HG02840 (cell line): ENCODE results near the gene TALDO1.

Experiments
- ATAC-seq: cut with Tn5 transposase; IDR thresholded peaks from one replicate; pipeline ENCODE4 v1.9.1; 2021; ENCODE audit warnings: mild to moderate bottlenecking, moderate library complexity, moderate number of reproducible peaks; ENCODE audit not compliant: unreplicated experiment, low FRiP score

The TALDO1 gene

DNA sequence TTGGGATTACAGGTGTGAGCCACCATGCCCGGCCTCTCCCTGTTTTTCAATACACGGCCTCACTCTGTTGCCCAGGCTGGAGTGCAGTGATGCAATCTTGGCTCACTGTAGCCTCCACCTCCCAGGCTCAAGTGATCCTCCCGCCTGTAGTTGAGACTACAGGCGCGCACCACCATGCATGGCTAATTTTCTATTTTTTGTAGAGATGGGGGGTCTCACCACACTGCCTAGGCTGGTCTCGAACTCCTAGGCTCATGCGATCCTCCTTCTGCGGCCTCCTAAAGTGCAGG lies 18.5 kb downstream of the TALDO1 start:
- no peak for ATAC-seq

DNA sequence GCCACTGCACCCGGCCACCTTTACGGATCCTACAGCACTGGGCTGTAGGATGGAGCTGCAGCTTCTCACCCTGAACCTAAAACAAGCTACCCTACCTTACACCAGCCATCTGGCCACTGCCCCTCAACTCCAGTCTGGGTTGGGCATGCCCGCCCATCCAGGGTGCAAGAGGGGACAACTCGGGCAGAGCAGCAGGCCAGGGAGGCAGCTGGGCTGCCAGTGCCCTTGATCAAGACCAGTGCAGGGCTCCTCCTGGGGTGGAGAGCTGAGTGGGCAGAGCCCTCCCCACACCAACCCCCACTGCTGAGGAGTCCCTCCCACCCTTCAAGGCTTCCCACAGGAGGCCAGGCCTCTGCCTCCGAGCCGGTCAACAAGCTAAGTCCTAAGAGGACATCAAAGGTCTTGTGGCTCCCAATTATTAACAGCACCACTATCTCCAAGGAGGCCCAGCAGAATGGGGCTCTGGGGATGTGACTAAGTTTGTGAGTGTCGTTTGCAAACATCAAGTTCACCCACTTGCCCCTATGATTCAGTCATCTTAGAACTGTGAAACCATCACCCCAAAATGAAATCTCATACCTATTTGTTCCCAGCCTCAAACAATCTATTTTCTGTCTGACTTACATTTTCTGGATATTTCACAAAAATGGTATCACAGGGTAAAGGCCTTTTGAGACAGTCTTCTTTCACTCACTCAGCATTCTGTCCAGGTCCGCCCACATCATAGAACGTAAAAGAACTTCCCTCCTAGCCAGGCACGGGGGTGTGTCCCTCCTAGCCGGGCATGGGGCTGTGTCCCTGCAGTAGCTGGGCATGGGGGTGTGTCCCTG lies 19.1 kb downstream of the TALDO1 start:
- no peak for ATAC-seq

DNA sequence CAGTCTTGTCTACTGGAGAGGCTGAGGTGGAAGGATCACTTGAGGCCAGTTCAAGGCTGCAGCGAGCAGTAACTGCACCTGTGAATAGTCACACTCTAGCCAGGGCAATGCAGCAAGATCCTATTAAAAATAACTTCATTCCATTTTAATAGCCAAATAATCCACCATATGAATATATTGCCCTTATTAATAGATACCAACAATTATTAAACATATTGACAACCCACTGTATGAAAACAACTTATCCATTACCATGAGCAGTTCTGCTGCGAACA lies 19.6 kb downstream of the TALDO1 start:
- no peak for ATAC-seq

DNA sequence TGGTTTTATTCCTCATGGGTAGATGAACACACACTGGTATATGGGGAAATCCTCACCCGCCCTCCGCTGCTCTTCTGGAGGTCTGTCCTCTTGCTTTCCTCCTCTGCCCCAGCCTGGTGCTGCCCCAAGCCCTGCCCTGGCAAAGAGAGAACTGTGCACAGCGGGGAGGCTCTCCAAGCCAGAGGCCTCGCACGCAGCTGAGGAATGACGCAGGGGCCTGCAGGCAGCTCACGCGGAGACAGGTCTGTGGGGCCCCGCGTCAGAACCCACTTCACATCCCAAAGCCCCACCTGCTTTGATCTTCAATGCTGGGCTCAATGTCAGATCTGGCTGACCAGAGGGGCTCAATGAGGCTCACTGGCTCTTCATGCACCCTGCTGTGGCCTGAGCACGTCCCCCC lies 20.0 kb downstream of the TALDO1 start:
- ATAC-seq = no peak

DNA sequence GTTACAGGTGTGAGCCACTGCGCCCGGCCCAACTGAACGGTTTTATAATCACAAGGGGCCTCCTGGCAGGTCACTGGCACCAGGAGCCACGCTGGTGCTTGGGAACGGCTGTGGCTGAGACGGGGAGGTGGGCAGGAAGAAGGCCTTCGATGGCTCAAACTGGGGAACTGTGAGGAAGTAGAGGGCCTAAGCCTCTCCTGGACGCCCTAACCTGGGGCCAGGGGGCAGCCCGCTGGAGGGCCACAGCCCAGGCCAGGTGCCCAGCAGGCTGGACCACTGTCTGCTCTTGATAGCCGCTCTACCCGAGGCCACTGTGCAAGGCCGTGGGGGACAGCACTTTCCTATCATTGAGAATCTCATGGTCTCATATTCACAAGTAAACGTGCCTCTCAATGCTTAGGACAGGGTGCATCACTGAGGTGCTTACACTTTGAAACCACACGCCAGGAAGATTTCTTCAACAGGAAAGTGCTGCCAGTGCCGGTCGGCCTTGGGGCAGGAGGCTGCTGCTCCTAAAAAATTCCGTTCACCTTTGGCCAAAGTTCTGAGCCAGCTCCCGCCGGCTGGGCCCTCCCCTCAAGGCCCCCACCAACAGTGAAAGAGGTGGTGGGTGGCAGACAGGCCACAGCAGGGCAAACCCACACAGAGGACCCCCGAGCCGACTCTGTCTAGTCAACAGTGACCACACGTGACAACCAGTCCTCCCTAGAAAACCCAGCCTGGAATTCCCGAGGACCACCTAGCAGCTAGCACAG lies 22.8 kb downstream of the TALDO1 start:
- no peak for ATAC-seq

DNA sequence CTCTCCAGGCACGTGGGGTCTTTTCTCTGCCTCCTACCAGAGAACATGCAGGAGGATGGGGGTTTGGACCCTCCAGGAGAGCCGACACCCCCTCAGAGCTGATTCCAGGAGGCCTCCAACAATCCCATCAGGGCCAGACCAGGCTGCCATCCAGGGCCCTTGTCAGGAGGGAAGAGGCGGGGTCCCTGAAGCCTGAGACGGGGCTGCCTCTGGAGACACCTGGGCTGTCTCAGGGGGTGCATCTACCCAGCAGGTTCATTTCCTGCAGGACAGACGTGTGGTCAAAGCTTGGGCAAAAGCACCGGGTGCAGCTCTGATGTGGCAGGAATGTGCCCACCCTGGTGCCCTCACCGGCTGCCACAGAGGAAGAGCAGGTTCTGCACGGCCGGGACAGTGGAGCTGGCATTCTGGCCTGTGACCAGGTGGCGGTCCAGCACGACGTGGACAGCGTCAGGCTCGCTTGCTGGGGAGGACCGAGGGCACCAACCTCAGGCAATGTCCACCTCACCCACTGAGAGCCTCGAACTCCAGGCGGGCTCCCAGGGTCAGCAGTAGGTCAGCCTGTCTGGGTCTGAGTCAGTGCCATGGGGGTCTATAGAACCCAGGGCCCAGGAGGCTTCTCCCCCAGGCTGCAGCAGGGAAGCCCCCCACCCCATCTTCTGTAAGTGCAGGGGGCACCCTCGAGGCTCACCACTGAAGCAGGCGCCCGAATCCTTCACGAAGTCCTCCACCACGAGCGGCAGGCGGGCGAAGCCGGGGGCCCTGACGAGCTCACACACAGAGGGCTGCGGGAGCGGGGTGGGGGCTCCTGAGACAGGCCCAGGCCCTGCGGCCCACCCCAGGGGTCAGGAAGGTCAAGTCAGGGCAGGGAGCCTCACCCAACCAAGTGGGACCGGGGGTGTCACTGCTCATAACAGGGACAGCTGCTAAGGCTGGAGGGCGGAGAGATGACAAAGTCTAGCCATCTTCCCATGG lies 23.7 kb downstream of the TALDO1 start:
- no peak for ATAC-seq

DNA sequence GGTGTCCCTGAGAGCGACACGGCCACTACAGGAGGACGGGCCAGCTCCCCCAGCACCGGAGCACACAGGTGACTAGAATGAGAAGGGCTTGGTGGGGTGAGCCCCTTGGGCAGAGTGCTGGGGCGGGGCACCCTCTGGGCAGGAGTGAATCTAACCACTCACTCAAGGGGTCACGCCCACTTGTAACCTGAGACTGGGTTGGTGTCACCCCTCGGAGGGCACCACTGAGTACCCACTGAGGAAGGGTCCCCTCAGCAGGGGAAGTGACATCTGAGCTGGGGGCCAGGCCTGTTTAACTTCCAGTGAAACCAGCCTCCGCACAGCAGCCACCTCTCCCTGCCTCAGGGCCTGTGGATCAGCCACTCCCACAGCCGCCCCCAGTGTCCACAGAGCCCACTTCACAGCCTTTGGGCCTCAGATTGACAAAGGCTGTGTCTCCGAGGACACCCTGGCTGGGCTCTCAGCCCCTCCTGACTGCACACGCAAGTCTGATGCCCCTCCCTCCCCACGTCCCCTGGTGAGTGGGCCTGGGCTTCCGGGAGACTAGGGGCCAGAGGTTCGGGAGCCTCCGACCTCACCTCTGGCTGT lies 24.4 kb downstream of the TALDO1 start:
- ATAC-seq = no peak

DNA sequence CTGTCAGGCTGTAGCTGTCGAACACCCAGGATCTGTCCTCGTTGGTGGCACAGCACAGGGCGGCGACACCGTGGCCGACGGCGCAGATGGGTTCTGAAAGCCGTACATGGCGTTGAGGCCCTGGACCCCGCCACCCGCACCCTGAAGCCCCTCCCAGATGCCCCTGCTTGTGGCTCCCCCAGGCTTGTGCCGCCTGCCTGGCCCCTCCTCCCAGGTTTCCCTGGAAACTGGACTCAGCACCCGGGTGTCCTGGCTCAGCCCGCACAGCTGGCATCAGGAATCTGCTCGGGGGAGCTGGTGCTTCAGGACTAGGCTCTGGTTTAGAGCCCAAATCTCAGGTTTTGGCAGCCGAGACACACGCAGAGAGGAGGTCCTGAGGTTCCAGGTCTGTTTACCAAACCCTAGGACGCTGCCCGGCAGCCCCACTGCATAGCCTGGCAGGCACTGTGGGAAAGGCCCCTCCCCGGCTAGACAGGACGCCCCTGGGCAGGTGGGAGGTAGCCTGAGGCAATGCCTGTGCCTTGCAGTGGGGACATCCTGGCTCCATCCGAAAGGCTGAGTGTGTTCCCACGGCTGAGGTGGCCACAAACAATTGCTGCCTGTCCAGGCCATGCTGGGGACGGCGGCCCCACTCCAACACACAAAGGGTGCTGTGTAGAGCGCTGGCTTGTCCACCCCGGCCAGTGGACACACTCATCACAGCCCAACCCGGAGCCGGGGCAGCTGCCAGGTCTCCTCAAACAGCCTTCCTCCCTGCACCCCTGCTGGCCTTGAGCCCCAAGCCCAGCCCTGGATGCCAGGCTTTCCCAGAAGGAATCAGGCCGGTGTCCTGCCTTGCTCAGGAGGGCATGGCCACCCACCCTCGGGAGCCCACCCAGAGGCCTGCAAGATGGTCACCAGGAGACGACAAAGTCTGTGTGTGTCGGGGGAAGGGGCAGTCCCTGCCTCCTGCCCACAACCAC lies 25.4 kb downstream of the TALDO1 start:
- ATAC-seq = no peak

DNA sequence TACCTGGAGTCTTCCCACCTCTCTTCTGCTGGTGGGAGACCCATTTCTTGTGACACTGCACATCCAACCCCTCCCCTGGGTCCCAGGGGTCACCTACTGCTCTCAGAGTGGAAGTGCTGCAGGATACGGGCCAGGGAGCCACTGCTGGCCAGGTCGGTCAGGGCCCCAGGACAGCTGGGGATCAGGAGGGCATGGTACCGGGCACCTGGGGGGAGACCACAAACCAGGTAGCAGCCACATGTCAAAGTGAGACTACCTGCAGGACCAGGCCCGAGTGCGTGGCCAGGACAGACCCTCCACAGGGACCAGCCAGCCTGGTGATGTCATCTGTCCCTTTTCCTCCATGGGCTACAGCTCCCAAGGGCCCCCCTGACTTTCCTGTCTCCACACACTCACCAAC lies 26.2 kb downstream of the TALDO1 start:
- no peak for ATAC-seq

DNA sequence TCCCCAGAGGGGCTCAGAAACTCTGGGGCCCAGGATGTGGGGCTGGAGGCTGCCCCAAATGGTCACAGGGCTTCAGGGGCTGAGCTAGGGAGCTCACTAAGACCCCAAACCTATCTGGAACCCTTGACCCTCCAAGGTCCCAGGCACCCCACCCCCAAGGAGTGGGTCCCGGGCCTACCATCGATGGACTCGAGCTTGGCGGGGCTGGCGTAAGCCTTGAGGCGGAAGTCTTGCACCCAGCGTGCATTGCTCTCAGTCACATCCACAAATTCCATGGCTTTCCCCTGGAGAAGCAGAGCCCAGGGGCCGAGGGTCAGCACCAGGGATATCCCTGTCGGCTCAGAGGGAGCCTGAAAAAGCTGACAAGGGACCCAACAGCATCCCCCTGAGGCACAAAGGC lies 26.6 kb downstream of the TALDO1 start:
- no peak for ATAC-seq

DNA sequence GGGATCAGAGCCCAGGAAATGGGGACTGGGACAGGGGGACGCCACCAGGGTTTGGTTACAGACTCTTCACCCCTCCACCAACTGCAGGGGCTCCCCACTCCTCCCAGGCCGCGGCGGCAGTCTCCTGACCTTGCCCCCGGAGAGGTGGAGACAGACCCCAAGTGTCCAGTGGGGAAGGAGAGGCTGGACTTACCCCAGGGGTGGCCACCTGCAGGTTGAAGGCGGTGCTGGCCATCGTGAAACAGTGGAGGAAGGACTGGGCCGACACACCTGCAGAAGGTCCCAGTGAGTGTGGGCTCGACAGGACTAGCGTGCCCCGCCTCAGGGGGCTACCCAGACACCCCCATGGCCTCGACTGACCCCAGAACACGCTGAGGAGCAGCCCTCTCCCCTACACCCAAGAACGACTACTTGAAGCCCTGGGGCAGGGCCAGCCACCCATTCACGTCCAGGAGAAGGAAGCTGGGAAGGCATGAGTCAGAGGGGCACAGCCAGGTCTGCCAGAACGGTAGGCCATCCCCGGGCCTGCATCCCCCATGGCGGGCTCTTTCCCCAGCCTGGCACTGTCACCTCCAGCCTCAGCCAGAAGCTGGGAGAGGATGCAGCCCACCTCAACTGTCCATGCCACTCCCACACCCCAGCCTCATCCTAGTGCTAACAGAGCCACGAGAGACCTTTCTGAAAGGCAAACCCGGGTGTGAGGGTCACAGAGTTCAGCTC lies 27.8 kb downstream of the TALDO1 start:
- no peak for ATAC-seq

DNA sequence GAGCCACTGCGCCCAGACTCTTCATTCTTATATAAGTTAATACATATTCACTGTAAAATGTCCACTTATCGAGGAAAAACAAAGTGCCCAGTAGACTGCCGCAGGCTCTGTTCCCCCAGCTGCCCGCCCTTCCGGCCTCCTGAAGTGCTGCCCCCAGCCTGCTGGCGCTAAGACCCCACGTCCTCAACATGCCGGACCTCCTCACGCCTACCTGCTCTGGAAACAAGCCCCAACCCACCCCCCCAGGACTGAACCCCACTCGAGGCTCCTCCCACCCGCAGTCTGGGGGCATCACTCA lies 28.9 kb downstream of the TALDO1 start:
- no peak for ATAC-seq

DNA sequence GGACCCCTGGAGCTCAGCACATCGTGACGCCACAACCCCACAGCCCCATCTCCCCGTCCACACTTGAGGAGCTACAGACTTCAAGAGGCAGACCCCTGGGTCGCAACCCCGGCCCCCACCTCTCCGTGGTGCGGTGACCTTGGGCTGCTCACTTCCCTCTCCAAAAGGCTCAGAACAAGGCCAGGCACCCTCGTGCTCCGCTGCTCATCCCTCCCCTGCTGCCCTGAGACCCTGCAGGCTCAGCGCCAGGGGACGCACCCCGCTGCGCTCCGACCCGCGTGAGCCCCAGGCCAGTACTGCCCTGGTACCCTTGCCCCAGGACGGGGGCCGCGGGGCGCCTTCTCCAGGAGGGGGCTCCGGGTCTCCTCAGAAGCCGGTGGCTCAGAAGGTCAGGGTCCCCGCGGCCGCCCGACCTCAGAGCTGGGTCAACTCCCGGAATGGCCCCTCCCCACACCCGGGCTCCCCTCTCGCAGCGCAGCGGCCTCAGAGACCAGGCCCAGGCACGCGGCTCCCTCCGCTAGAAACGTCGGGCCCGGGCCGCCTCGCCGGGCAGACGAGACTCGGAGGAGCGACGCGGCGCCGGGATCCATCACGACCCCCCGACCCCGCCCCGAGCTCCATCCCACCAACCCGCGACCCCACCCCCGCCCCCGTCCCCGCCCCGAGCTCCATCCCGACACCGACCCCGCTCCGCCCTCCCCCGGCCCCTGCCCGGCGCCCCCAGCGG lies 29.5 kb downstream of the TALDO1 start:
- peak; percentile 33 for ATAC-seq

DNA sequence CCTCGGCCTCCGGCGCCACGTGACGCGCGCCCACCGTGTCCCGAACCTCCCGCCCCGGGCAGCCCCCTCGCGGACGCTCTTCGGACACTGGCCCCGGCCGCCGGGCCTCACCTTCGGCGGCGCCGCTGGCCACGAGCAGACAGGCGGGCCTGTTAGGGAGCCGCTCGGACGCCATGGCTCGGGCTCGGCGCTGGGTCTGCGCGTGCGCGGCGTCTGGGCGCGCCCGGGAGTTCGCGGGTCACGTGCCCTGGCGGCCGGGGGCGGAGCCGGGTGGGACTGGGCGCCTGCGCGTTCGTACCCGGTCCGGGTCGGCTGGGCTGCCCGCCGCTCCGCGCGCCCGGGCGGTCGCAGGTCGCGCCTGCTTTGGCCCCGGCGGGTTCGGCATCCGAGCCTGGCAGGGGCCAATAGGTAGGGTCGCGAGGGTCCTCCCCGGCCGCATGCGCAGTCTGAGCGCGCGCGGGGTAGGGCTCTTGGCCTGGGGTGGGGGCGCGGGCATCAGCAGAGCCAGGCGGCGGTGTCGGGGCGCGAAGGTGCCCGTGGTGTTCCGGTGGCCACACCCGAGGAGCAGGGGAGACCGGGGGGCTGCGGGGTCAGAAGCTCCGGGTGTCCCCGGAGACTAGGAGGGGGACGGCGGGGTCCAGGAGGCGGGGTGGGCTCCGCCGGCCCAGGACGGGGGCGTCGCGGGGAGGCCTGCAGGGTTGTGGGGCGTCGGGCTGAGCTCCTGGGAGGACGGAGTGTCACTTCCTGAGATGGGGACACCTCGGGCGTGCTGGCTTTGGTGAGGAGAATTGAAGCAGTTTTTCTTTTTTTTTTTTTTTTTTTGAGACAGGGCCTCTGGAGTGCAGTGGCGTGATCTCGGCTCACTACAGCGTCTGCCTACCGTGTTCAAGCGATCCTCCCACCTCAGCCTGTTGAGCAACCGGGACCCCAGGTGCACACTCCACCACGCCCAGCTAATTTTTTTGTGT lies 30.3 kb downstream of the TALDO1 start, which contains the start of gene GATD1:
GATD1 (minus strand) TSS at position 200 of the 968 bp plus-strand sequence; CDS start at position 175, 25 bp downstream.
- ATAC-seq = peak; percentile 66

DNA sequence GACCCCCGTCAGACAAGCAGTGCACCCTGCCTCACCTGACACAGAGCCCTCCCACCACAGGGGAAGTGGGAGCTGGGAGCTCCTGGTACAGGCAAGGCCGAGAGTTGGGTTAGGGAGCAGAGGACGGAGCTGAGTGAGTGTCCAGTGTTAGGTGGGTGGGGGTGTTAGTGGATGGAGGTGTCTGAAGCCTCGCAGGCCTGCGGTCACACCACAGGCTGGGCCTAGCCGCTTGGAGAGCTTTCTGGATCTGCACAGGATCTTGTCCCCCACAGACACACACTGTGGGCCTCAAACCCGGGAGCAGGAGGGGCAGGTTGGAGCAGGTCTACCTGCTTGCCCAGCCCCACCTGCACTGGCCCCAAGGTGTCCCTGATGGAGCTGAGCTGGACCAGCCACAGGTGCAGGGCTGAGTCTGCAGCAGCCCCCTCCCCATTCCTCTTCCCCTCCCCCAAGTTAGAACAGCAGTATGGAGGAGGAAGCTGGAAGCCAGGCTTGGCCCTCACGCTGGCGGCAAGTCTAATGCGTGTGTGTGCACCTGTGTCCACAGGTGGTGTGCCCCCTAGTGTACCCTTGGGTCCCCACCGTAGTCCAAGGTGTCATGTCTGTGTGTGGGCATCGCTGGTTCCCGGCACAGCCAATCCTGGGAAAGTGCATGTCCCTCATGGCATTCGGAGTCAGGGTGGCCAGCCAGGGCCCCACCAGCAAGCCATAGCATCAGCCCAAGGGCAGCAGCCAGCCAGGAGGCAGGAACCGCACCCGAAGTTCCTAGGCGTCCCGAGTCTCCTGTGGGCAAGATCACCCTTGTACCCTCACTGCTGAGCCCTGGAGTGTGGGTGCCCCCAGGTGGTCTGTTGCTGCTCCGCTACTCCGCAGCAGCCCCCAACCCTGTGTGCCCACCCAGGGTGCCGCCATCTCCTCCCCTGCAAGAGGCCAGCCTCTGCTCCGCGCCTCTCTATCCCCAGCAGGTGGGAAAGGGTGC lies 32.0 kb downstream of the TALDO1 start:
- no peak for ATAC-seq

DNA sequence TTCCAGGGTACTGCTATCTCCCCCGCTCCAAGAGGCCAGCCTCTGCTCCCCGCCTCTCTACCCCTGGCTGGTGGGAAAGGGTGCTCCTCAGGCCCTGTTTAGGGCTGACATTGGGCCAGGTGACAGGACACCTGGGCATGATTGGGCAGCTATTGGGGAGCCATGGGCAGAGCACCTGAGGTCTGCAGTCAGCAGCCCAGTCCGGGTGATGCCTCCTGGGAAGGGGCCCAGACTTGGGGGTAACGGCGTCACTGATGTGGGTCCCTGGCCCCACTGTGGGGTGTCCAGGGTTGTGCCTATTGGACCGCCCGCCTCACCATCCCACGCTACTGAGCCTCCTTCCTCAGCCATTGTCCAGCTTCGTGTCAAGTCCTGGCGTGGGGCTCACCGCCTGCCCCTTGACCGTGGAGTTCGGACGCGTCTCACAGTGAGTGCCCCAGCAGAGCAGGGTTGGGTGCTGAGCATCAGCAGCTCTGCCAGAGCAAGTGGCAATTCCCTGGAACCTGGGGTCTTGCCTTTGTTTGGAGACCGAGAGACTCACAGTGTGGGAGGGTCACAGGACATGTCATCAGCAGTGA lies 32.8 kb downstream of the TALDO1 start:
- ATAC-seq = no peak
